K562 (cell line): Measurements from ENCODE around the gene HIPK1. TPM values are rescaled to one million over a fixed set of nuclear protein-coding genes. Genes with fewer than 3 reads are reported as not detected.

Experiments used
- FOXJ3 ChIP-seq: sonication (generic); formaldehyde crosslinking; IDR thresholded peaks from 2 replicates; pipeline ENCODE4 v1.4.0; 2020; ENCODE audit warnings: mild to moderate bottlenecking, missing genetic modification reagents
- GATAD2B ChIP-seq: fragments of 450-650 bp; IDR thresholded peaks from 2 replicates; pipeline ENCODE4 v1.6.1; 2017; ENCODE audit warnings: mild to moderate bottlenecking, borderline replicate concordance
- HBP1 ChIP-seq: fragments of 450-650 bp; formaldehyde crosslinking; IDR thresholded peaks from 2 replicates; pipeline ENCODE4 v1.4.0; 2022; ENCODE audit warnings: missing genetic modification characterization
- HMBOX1 ChIP-seq: sonication (generic); IDR thresholded peaks from 2 replicates; pipeline ENCODE4 v1.6.1; 2016
- JUNB ChIP-seq: fragments of 450-650 bp; formaldehyde crosslinking; conservative IDR thresholded peaks from 2 replicates; pipeline ENCODE4 v1.4.0; 2020; ENCODE audit warnings: mild to moderate bottlenecking
- KDM2B ChIP-seq: fragments of 250-450 bp; sonication (Bioruptor Pico); IDR thresholded peaks from 2 replicates; pipeline ENCODE4 v1.8.0; 2021; ENCODE audit warnings: mild to moderate bottlenecking, moderate library complexity
- NFRKB ChIP-seq: fragments of 450-650 bp; IDR thresholded peaks from 2 replicates; pipeline ENCODE4 v1.6.1; 2016; ENCODE audit warnings: low read depth
- TBP ChIP-seq: optimal IDR thresholded peaks from 2 replicates; pipeline ENCODE3; 2011; ENCODE audit warnings: low read depth, low read length, improper control_type of control experiment
- TCF15 ChIP-seq: fragments of 250-450 bp; sonication (Bioruptor Pico); IDR thresholded peaks from 2 replicates; pipeline ENCODE4 v1.8.0; 2022; ENCODE audit warnings: moderate library complexity, mild to moderate bottlenecking, inconsistent platforms
- TEAD1 ChIP-seq, 2 experiments: fragments of 450-650 bp in 1 of 2; sonication (generic) in 1 of 2; formaldehyde crosslinking; IDR thresholded peaks; 2 replicates each; pipeline versions ENCODE4 v1.4.0 to v1.8.0; 2020 to 2022; ENCODE audit warnings: mild to moderate bottlenecking in 2 of 2, missing genetic modification reagents in 1 of 2
- VEZF1 ChIP-seq: fragments of 200-800 bp; sonication (Bioruptor generic); IDR thresholded peaks from 2 replicates; pipeline ENCODE4 v1.6.1; 2017; ENCODE audit warnings: missing genetic modification characterization, missing compliant biosample characterization
- ZBTB9 ChIP-seq: fragments of 450-650 bp; formaldehyde crosslinking; IDR thresholded peaks from 2 replicates; pipeline ENCODE4 v1.4.0; 2020; ENCODE audit warnings: mild to moderate bottlenecking, moderate library complexity
- ZNF239 ChIP-seq: fragments of 250-450 bp; sonication (Bioruptor Pico); IDR thresholded peaks from 2 replicates; pipeline ENCODE4 v1.4.0; 2020; ENCODE audit warnings: mild to moderate bottlenecking
- ZNF41 ChIP-seq: fragments of 250-450 bp; sonication (Bioruptor Pico); conservative IDR thresholded peaks from 2 replicates; pipeline ENCODE4 v1.4.0; 2020; ENCODE audit warnings: mild to moderate bottlenecking
- ZNF436 ChIP-seq: fragments of 250-450, 450-650 bp; sonication (Bioruptor Pico); formaldehyde crosslinking; IDR thresholded peaks from 2 replicates; pipeline ENCODE4 v1.7.0; 2020; ENCODE audit warnings: mild to moderate bottlenecking
- ZNF584 ChIP-seq: fragments of 200-800 bp; sonication (Bioruptor generic); IDR thresholded peaks from 2 replicates; pipeline ENCODE4 v1.6.1; 2016; ENCODE audit warnings: low read depth, mild to moderate bottlenecking, missing genetic modification characterization, missing compliant biosample characterization
- ZNF707 ChIP-seq: fragments of 250-450 bp; sonication (Bioruptor Pico); conservative IDR thresholded peaks from 2 replicates; pipeline ENCODE4 v1.8.0; 2022; ENCODE audit warnings: inconsistent platforms, mild to moderate bottlenecking, moderate library complexity
- ZNF75A ChIP-seq: fragments of 450-650 bp; formaldehyde crosslinking; IDR thresholded peaks from 2 replicates; pipeline ENCODE4 v1.4.0; 2020; ENCODE audit warnings: mild to moderate bottlenecking
- polyA plus RNA-seq, 8 experiments: library from polyadenylated mRNA; depleted of rRNA in 4 of 8; stranded (reverse) in 5 of 8; unstranded in 3 of 8; fragments of >200 nt; fragmentation: Nextera tagmentation in 2 of 8; fragmentation: Illumina TruSeq in 1 of 8; extraction: Ambion mirVana in 2 of 8; extraction: Trizol in 1 of 8; gene quantifications; 2 replicates each; pipeline versions ENCODE4 v1.2.1 to v1.2.3, GENCODE V29; 2011 to 2014; ENCODE audit warnings: inconsistent platforms in 1 of 8, missing spikeins in 1 of 8
- total RNA-seq, 7 experiments: library from RNA; depleted of rRNA in 6 of 7; stranded (reverse); fragments of >200 nt in 6 of 7; fragmentation: Illumina TruSeq in 2 of 7; extraction: Trizol in 2 of 7; gene quantifications; 2 replicates each; pipeline versions ENCODE4 v1.2.1 to v1.2.3, GENCODE V29; 2011 to 2021; ENCODE audit warnings: low replicate concordance in 1 of 7

HIPK1 gene
- total and polyA plus RNA-seq, 9 of the 15 experiments (the other 6 are each of a cell fraction or from before 2014, with no cell fraction given): 10.0 to 57.9 (median 29.6) TPM

GRCh38 chr1:113928187-113928930 lies 765 bp upstream of the HIPK1 start (continued):
- no peak for TF ChIP-seq VEZF1 (CRISPR knock-in tag)
- peak; percentile 59; the same call in 1 of the 2 replicates for TF ChIP-seq HBP1 (CRISPR knock-in tag)
- TF ChIP-seq ZNF239 (CRISPR knock-in tag): 0 out of 2 replicates have a peak, but pooled peaks have one; percentile 17
- no peak for TF ChIP-seq FOXJ3 (CRISPR knock-in tag)
- 0 out of 2 replicates have a peak, but pooled peaks have one; percentile 30 for TF ChIP-seq ZNF41 (CRISPR knock-in tag)
- peak; percentile 39 for TF ChIP-seq TBP
- TF ChIP-seq ZNF436 (CRISPR knock-in tag): 0 out of 2 replicates have a peak, but pooled peaks have one; percentile 40
- no peak for TF ChIP-seq NFRKB
- TF ChIP-seq GATAD2B: no peak
- TF ChIP-seq TCF15 (CRISPR knock-in tag): 0 out of 2 replicates have a peak, but pooled peaks have one; percentile 19
- TF ChIP-seq TEAD1 (CRISPR knock-in tag; IDR thresholded peaks at IDR 0.05): no peak
- TF ChIP-seq HMBOX1: peak; percentile 54; the same call in 1 of the 2 replicates
- no peak for TF ChIP-seq ZNF75A (CRISPR knock-in tag)
- TF ChIP-seq ZNF707 (CRISPR knock-in tag): no peak
- no peak for TF ChIP-seq ZNF584 (CRISPR knock-in tag)
- 0 out of 2 replicates have a peak, but pooled peaks have one; percentile 36 for TF ChIP-seq KDM2B (CRISPR knock-in tag)
- TF ChIP-seq ZBTB9 (CRISPR knock-in tag): peak; percentile 25; the same call in 1 of the 2 replicates
- TF ChIP-seq JUNB: 0 out of 2 replicates have a peak, but pooled peaks have one; percentile 28
